ENCODE data around the gene SLC17A2.

SLC17A2 gene, protein sequence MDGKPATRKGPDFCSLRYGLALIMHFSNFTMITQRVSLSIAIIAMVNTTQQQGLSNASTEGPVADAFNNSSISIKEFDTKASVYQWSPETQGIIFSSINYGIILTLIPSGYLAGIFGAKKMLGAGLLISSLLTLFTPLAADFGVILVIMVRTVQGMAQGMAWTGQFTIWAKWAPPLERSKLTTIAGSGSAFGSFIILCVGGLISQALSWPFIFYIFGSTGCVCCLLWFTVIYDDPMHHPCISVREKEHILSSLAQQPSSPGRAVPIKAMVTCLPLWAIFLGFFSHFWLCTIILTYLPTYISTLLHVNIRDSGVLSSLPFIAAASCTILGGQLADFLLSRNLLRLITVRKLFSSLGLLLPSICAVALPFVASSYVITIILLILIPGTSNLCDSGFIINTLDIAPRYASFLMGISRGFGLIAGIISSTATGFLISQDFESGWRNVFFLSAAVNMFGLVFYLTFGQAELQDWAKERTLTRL

DNA sequence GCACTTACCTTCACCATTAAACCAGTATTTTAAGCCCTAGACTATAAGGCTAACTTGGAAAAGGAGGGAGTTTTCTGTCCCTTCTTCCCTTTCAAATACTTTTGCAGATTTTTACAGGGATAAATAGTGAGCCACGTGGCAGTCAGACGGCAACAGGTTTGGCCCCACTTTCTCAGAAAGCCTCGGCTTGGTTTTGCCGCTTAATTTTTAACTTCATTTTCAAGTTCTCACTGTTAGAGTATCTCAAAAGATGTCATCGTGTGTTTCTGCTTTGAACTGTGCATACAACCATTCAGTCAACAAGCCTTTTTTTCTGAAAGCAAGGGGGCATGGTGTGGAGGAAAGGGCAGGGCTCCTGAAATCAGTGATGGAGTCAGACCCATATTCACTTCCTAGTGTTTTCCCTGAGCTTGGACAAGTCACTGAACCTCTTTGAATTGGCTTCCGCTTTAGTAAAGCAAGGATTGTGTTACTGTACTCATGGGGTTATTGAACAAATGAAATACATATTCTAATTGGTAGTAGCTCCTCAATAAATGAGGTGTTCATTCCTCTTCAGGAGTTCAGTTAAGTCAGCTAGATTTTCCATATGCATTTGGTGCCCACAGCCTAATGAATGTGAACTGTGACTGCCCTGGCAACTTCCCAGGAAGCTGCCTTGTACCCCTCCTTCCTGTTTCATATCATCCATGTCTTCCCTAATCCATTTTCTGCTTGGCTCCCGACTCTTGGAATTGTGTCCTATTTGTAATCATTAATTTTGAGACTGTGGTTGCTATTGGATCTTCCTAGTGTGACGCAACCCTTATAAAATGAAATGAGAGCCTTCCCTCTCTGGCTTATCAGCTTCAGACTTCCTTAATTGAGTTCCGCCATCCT lies at the start of gene SLC17A2:
SLC17A2 (minus strand) TSS at position 160 of the 879 bp plus-strand sequence. CDS start 4,895 bp downstream, outside the sequence.
- DNase-seq (ENCODE audit: low read depth in 2 of 2), result no peak

- DNase-seq (ENCODE audit: low read depth in 2 of 2), result no peak
These were observed 45.6 kb upstream of the SLC17A2 start for GRCh38 chr6:25975923-25976560.

- DNase-seq (ENCODE audit: low read depth in 2 of 2), result no peak
These were observed 43.5 kb upstream of the SLC17A2 start for GRCh38 chr6:25973923-25974555.

GRCh38 chr6:25972902-25973301 lies 42.4 kb upstream of the SLC17A2 start:
- no peak for DNase-seq (ENCODE audit: low read depth in 2 of 2)

DNA sequence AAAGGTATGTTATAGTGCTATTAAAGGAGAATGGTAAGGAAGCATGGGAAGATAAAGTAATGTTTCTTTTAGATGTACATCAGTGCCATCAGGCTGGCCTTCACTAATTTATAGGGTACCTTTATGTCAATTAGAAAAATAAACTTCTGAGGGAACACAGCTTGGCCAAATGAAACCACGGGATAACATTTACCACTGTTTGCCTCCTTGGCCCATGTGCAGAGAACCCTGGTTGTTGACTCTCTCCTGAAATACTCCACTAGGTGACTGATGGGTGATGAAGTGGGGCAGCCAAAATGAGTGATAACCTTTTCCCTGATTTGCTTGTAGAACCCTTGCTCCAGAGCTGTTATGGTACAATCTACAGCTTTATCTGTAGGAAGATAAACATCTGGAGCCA lies 41.6 kb upstream of the SLC17A2 start:
- DNase-seq (ENCODE audit: low read depth in 2 of 2), result no peak

DNA sequence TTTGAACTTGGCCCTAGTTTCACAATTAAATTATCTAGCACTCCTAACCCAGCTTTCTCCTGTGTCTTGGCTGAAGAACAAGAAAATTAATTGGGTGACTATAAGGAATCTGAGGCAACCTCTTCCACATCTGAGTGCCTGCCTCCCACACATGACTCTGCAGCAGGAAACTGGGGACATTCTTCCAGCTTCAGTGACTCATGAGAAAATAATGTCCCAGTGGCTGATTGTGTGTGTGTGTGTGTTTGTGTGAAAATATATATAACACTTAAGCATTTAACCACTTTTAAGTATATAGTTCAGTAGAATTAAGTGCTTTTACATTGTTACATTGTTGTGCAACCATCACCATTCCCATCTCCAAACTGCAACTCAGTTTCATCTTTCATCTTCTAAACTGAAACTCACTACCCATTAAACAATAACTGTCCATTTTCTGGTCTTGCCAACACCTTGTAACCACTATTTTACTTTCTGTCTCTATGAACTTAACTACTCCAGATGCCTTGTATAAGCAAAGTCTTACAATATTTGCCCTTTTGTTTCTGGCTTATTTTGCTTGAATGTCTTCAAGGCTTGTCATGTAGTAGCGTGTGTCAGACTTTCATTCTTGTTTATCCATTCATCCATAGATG lies 40.8 kb upstream of the SLC17A2 start:
- no peak for DNase-seq (ENCODE audit: low read depth in 2 of 2)

GRCh38 chr6:25968769-25969168 lies 38.3 kb upstream of the SLC17A2 start:
- DNase-seq (ENCODE audit: low read depth in 2 of 2), result no peak

DNA sequence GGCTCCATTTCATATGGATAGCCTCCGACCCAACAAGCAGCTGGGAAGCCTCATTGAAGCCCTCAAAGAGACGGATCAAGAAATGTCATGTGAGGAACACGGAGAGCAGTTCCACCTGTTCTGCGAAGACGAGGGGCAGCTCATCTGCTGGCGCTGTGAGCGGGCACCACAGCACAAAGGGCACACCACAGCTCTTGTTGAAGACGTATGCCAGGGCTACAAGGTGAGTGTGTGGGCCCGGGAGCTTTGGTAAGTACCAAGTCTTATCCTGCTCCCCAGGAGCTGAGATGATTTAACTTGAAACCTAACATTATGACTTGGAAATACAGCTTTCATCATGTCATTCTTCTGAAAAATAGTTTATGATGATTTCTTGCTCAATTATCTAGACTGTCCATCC lies 36.2 kb upstream of the SLC17A2 start:
- DNase-seq (ENCODE audit: low read depth in 2 of 2), result no peak

DNA sequence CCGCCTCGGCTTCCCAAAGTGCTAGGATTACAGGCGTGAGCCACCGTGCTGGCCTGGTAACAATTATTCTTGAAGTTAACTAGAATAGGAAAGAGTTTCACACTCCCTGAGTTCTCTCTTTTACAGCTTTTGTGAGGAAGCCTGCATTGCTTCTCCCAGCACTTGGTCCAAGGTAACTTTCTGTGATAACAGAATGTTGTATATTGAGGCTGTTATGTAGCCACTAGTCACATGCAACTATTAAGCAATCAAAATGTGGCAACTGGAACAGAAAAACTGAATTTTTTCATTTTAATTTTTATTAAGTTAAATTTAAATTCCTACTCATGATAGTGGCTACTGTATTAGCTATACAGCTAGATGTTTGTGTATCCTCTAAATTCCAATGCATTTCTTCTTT lies 34.6 kb upstream of the SLC17A2 start:
- no peak for DNase-seq (ENCODE audit: low read depth in 2 of 2)

DNA sequence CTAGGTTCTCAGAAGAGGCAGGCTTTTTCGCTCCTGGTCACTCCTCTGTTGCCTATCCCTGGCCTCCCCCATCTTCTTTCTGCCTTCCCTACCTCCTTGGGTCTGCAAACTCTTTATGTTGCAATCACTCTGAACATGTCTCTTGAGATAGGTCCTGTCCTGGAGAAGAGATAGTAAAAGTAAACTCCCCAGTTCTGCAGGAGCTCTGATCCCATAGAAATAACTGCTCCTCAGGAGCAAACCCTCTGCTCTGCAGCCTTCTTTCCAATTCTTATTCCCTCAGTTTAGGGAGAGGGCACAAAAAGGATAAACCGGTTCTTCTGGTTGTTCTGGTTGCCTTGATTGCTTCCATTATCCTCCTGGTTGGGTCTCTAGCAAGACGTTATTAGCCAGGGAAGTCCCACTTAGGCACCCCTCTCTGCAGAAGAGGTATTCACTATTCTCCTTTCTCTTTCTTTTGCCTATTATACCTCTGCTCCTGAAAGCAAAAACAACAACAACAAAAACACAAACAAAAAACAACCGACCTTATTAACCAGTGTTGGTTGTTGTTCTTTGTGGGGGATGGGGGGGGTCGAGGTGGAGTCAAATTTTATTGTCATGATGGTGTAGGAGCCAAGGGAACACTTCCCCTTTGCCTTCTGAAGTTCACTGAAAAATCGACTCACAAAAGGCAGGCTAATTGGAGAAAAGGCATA lies 33.1 kb upstream of the SLC17A2 start:
- no peak for DNase-seq (ENCODE audit: low read depth in 2 of 2)

DNA sequence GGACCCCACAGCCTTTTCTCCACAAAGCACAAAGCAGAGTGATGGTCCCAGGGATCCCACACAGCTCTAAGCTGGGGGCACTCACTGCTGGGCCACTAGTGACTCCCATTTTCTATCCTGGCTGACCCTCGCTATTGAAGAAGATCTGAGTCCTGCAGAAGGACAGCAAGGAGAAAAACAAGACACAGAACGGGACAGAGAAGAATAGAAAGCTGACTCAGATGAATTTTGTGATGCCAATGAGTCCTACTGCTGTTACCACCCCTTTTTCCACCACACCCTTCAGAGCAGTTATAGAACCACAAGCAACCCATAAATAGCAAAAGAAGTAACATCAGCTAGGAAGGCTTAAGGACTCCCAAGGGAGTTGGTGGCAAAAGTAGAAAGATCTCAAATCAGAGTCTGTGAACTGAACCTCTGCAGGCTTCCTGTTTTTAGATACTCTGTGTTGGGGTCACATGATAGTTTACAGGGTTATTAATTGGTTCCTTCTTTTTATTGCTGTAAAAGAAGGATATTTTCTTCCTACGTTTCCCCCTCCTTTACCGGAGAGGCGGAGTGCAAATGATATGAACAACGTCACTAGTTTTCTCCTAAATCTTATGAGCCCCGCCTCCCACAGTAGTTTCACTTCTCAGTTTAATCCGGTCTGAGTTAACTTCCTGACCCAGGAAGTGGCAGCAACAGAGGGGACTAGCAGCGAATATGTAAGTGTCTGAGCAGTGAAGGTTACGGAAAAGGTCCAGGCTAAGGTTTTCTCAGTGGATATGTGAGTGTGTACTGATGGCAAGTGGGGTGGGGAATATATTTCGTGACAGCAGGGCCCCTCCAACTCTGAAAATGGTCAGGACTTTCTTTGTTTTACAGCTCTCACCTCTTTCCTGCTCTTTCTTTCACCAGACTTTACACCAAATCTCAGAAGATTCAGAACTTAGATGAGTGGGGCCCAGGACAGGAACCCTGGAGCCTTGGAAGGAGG lies 31.9 kb upstream of the SLC17A2 start, which contains the start of gene TRIM38:
TRIM38 (plus strand) TSS at position 654 of the 979 bp plus-strand sequence. CDS start 3,721 bp downstream, outside the sequence.
- DNase-seq (ENCODE audit: low read depth in 2 of 2), result peak; percentile 44 to 52

- no peak for DNase-seq (ENCODE audit: low read depth in 2 of 2)
These were observed 31.2 kb upstream of the SLC17A2 start for GRCh38 chr6:25961619-25962148.

DNA sequence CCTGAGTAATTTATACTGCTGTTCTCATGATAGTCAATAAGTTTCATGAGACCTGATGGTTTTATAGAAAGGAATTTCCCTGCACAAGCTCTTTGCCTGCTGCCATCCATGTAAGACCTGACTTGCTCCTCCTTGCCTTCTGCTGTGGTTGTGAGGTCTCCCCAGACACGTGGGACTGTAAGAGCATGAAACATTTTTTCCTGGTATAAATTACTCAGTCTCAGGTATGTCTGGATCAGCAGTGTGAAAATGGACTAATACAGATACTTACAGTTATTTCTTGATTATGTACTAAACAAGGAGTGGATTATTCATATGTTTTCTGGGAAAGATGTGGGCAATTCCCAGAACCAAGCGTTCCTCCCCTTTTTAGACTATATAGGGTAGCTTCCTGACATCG lies 30.2 kb upstream of the SLC17A2 start:
- no peak for DNase-seq (ENCODE audit: low read depth in 2 of 2)

GRCh38 chr6:25959890-25960536 lies 29.5 kb upstream of the SLC17A2 start:
- no peak for DNase-seq (ENCODE audit: low read depth in 2 of 2)

GRCh38 chr6:25958700-25959162 lies 28.2 kb upstream of the SLC17A2 start:
- no peak for DNase-seq (ENCODE audit: low read depth in 2 of 2)

GRCh38 chr6:25956226-25956625 lies 25.7 kb upstream of the SLC17A2 start:
- DNase-seq (ENCODE audit: low read depth in 2 of 2), result no peak

DNA sequence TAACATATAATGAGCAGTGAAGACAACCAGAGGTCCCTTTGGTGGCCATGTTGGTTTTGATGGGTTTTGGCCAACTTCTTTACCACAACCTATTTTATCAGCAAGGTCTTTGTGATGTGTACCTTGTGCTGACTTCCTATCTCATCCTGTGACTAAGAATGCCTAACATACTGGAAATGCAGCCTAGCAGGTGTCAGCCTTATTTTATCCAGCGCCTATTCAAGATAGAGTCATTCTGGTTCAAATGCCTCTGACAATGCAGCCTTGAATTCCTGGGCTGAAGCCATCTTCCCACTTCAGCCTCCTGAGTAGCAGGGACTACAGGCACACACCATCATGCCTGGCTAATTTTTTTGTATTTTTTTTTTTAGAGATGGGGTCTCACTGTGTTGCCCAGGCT lies 24.3 kb upstream of the SLC17A2 start:
- DNase-seq (ENCODE audit: low read depth in 2 of 2), result no peak

- DNase-seq (ENCODE audit: low read depth in 2 of 2), result no peak
These were observed 23.2 kb upstream of the SLC17A2 start for GRCh38 chr6:25953733-25954132.
